GM18870 (cell line): ENCODE results near the gene COL26A1.
"Not testable (repeated sequence)": the region's sequence is repeated elsewhere in the genome, so short reads cannot be mapped to it uniquely, and the experiment has no call there.

Source experiments
- ATAC-seq: cut with Tn5 transposase; IDR thresholded peaks from one replicate; pipeline ENCODE4 v1.9.1; 2021; ENCODE audit warnings: moderate library complexity; ENCODE audit not compliant: unreplicated experiment

The COL26A1 gene

GRCh38 chr7:101547916-101548661 is 185.4 kb downstream of the COL26A1 start:
- ATAC-seq, result no peak

GRCh38 chr7:101549734-101550133 is 187.1 kb downstream of the COL26A1 start:
- no peak for ATAC-seq

DNA sequence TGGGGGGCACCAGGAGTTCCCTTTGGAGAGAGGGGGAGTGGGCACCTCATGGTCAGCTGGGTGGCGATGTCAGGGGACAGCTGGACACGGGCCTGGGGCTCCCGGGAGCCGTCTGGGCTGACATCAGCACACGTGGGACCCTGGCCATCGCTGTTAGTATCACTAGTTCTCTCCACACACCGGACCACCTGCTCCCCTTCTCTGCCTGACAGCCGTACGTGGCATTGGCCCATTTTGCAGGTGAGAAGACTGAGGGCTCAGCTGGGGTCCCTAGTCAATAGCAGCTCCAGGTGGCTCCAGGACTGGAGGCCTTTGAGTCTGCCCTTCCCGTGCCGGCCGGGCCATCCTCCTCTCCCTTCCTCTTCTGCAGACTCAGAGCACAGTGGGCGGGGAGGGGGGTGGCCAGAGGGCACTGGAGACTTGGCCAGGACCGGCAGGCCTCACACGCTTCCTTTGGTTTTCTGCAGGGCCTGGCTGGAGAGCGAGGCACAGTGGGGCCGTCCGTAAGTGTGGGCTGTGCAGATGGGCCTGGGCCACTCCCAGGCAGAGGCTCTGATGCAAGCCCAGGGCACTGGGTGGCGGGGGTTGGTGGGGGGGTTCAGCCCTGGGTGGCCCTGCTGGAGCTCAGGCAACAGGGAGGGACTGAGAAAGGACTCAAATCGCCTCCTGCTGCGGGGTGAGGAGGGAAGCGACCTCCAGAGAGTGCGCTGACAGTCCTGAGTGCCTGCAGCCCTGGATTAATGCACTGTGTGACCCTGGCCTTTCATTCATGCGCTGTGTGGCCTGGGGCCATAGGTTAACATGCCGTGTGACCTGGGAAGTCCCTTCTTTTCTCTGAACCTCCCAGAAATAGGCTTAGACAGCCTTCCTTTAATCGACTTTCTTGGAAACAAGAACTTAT is 188.2 kb downstream of the COL26A1 start:
- no peak for ATAC-seq

DNA sequence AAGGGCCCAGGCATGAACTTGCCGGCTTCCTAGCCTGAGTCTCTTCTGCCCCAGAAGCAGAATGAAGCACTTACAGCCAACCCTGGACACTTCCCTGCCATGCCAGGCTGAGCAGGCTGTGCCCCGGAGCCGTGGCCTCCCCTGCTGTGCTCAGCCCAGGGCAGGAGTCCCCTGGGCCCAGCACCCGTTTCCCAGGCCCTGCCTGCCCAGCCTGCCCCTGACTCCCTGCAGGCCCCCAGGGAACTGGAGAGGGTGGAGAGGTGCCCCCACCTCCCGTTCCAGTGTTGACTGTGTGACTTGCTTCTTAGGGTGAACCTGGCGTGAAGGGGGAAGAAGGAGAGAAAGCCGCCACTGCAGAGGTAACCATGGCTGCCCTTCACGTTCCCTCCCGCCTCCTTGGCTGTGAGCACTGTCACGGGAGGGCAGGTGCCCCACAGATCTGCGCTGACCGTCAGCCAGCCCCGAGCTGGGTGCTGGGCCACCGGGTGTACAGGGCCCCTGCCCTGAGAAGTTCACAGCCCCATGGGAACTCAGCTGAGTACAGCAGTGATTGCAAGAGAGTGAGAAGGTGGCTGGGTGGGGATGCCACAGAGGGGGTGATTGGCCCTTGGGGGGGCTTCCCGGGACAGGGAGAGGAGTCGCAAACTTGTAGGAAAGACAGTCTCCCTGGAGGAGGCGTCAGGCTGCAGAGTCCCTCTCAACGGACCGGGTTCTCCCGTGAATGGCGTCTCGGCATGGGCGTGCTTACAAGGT is 190.5 kb downstream of the COL26A1 start:
- no peak for ATAC-seq

- ATAC-seq, result no peak
Observed at GRCh38 chr7:101553771-101554445, 191.2 kb downstream of the COL26A1 start.

DNA sequence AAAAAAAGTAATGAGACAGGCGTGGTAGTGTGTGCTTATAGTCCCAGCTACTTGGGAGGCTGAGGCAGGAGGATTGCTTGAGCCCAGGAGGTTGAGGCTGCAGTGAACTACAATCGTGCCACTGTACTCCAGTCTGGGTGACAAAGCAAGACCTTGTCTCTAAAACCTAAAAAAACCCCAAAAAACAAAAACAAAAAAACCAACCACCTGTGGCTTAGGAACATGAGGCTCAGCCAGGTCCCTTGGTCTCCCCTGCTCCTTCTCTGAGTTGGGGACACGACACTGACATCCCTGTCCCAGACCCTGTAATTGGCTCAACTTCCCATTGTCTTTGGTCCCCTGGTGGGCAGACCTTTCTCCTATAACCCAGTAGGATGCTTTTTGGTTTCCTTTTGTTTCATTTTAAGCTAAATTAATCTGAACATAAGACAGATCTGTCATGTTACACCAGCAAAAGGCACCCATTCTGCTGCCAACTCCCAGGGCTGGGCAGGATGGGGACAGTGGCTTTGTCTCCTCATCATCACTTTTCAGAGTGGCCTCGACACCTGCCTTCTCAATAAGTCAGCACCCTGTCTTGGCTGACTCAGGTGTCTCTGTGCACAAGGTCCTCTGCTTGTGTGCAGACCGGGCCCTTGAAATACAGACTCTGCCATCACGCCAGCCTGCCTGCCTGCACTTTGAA is 192.1 kb downstream of the COL26A1 start:
- no peak for ATAC-seq

- ATAC-seq, result no peak
Observed at GRCh38 chr7:101555269-101555920, 192.7 kb downstream of the COL26A1 start.

DNA sequence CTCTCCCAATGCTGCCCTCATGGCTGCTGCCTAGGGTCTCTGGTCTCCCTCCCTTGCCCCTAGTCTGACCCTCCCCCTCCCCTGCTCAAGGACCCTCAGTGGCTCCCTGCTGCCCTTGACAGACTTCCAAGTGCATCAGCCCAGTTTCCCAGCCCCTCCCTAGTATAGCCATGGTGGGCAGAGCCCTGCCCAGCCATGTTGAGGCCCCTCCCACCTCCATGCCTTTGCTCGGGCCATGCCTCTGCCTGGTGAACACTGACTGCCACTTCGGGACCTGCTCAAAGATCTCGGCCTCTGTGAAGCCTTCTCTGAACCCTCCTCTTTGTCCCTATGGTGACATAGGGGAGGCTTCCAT is 193.2 kb downstream of the COL26A1 start:
- ATAC-seq, result no peak

DNA sequence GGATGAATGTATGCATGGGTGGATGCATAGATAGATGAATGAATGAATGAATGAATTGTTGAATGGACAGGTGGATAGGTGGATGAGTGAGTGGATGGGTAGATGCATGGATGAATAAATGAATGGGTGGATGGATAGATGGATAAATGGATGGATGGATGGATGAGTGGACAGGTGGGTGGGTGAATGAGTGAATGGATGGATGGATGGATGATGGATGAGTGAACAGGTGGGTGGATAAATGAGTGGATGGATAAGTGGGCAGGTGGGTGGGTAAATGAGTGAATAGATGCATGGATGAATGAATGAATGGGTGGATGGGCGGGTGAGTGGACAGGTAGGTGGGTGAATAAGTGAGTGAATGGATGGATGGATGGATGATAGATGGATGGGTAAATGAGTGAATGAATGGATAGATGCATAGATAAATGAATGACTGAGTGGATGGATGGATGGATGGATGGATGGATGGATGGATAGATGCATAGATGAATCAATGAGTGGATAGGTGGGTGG is 193.8 kb downstream of the COL26A1 start:
- no peak for ATAC-seq

DNA sequence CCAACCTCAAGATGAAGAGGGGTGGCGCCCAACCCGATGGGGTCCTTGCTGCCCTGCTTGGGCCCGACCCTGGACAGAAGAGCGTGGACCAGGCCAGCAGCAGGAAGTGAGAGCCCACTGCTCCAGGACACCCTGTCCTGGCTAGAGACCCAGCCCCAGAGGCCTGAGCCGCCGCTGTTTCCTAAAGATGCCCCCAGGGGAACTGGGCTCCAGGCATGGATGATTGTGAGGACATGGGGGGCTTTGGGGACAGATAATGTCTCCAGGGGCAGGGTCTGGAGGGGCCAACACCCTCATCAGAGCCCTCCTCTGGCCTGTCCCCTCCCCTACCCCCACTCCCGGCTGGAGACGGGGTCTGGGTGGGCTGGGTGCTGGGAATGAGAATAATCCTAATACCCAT is 194.7 kb downstream of the COL26A1 start:
- no peak for ATAC-seq

GRCh38 chr7:101557978-101558741 is 195.5 kb downstream of the COL26A1 start:
- no peak for ATAC-seq

DNA sequence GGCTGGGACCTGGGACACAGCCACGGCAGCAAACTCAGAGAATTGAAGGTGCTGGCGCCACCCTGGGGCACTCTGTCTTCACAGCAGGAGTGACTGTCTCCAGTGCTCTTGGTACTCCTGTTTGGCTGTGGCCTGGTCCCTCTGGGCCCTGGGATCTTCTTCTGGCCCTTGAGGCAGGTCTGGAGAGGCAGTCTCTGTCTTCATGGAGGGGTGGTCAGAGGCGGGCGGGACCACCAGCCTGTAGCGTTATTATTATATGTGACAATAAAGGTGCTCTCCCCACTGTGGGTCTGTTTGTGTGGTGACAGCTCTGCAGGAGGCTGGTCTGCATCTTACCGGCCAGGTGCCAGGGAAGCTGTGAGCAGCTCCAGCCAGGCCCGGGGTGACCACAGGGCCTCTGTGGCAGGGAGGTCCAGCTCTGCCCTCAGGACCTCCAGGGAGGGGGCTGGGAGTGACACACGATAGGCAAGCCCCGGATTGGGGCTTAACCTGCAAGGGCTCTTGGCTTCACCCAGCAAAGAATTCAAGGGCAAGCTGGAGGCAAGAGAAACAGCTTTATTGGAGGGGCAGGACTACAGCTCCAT is 196.2 kb downstream of the COL26A1 start:
- ATAC-seq, result no peak

DNA sequence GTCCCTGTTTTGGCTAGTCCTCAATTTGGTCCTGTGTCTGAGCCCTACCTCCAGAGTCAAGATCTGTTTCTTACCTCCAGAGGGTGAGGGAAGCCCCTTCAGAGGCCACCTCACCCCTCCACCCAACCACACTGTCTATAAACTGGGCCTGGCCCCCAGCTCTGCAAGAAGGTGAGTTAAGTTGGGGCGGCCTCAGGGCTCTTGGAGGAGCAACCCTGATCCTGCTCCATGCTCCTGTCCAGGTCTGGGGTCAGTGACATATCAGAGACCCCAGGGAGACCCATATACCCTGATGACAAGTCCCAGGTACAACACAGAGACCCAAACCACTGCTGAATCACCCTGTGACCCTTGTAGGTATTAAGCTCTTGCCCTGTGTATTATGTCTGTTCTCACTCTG is 196.9 kb downstream of the COL26A1 start:
- ATAC-seq, result no peak

GRCh38 chr7:101560021-101560420 is 197.3 kb downstream of the COL26A1 start:
- ATAC-seq, result not testable (repeated sequence)

DNA sequence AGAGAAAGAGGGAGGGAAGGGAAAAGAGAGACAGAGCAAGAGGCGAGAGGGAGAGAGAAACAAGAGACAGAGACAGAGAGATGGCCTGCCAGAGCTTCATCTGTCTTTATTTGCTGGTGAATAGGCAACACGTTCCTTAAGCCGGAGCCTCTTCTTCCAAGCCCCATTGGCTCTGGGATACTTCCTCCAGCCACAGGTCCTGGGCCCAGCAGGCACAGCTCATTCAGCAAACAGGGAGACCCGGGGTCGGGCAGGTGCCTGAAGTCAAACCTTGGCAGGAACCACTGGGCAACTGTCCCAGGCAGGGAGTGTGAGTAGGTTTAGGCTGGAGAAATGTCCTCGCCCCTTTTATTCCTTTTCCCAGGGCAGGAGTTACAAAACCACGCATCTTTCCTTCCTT is 198.2 kb downstream of the COL26A1 start:
- ATAC-seq, result no peak

GRCh38 chr7:101561293-101561692 is 198.6 kb downstream of the COL26A1 start:
- ATAC-seq, result not testable (repeated sequence)

DNA sequence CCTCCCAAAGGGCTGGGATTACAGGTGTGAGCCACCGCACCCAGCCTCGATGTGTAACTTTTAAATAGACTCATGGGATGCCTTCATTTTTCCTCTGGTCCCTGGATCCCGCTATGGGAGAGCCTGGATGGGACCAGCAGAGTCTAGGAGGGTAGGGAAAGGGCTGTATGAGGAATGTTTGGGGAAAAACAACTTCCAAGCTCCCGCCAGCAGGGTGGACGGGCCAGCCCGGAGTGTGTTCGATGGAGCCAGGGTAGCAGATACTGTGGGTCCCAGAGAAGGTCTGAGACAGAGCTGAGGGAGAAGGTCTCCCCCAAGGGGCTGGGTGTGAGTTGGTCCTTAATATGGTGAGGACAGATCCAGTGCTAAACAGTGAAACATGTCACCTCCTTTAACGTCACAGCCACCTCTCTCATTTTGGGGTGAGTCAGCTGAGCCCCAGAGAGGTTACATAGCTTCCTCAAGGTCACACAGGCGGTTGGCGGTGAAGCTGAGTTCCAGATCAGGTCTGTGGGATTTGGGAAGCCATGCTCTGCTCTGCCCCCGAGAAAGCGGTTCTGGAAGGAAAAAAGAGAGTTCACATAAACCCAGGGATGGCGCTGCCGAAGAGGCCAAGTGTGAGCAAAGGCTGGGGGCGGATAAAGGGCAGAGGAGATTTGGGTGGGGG is 200.0 kb downstream of the COL26A1 start:
- no peak for ATAC-seq
